Measurements from ENCODE around the gene ITPK1. TPM values are rescaled to one million over a fixed set of nuclear protein-coding genes. Genes with fewer than 3 reads are reported as not detected.

ITPK1 gene
- total RNA-seq, 3 donors from 2014 or later (not counting 1 experiment from before 2014, with no cell fraction given), result 73.2 to 74.8 (median 74.4) TPM

DNA sequence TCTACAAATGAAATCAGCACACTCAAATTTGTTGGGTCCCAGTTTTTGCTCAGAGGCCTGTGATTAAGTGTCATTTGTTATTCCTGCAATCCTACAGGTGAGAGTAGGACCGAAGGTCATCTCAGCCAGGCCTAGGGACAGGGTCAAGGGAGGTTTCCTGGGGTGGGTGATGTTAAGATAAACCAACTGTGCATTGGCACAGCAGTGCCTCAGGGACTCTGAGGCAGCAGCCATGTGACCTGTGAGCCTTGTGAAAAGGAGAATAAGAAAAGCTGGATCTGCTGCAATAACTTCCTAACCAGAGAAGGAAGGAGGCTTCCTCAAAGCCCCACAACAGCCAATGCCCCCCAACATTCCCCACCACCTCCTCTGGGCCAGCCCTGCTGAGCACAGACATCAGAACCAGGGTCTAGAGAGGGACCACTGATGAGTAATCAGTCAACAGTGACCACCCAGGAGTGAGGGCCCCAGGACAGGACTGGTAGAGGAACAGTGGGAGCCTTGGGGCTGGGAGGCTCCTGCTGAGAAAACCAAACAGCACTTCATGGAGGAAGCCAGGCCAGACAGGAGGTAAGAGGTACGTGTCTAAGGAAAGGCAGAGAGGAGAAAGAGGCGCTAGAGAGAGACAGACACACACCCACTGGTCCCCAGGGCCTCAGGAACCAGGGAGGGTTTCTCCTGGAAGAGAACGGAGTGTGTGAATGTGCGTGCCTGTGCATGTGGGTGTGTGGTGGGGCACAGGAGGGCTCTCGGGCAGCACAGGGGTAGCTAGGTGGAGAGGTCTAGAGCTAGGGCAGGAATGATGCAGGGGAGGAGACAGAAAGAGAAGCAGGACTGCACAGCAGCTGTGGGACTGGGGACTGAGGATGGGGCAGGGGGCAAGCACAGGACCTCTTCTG, 82.4 kb downstream of the ITPK1 start:
- Mint-ChIP-seq H3K27me3 (ENCODE audit: low read depth in 2 of 2) (no peaks in the 10 kb centered on the region), H3K4me1 (peaks cover 32 to 65% of the 10 kb centered on the region in 2 donors), H3K9me3 (no peaks in the 10 kb centered on the region), H3K4me3 (peak overlapping the region; percentile 21), H3K27ac (peak overlapping the region; percentile 12 to 84), H3K36me3 (no peaks in the 10 kb centered on the region)
- Histone ChIP-seq H3K4me3 (ENCODE audit: low read length) (no peak overlapping the region), H3K4me1 (ENCODE audit: control insufficient read depth, insufficient read depth, low read length) (peaks cover 55% of the 10 kb centered on the region), H3K36me3 (ENCODE audit: control insufficient read depth, insufficient read depth, low read length) (no peaks in the 10 kb centered on the region), H3K27me3 (ENCODE audit: control insufficient read depth, insufficient read depth, low read length) (no peaks in the 10 kb centered on the region), H3K9me3 (ENCODE audit: control insufficient read depth, insufficient read depth, low read length) (no peaks in the 10 kb centered on the region), H3K27ac (ENCODE audit: low read length) (peak overlapping the region; percentile 31)
- WGBS (ENCODE audit: insufficient coverage), result 77% methylated on average over 6 of the region's 6 CpGs
- ATAC-seq, result no peak
- DNase-seq, result no peak
- TF ChIP-seq, protein P1, sequence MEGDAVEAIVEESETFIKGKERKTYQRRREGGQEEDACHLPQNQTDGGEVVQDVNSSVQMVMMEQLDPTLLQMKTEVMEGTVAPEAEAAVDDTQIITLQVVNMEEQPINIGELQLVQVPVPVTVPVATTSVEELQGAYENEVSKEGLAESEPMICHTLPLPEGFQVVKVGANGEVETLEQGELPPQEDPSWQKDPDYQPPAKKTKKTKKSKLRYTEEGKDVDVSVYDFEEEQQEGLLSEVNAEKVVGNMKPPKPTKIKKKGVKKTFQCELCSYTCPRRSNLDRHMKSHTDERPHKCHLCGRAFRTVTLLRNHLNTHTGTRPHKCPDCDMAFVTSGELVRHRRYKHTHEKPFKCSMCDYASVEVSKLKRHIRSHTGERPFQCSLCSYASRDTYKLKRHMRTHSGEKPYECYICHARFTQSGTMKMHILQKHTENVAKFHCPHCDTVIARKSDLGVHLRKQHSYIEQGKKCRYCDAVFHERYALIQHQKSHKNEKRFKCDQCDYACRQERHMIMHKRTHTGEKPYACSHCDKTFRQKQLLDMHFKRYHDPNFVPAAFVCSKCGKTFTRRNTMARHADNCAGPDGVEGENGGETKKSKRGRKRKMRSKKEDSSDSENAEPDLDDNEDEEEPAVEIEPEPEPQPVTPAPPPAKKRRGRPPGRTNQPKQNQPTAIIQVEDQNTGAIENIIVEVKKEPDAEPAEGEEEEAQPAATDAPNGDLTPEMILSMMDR (IDR thresholded peaks at IDR 0.05), result no peak
- intact Hi-C loops (cut with micrococcal nuclease), result no loop called here

DNA sequence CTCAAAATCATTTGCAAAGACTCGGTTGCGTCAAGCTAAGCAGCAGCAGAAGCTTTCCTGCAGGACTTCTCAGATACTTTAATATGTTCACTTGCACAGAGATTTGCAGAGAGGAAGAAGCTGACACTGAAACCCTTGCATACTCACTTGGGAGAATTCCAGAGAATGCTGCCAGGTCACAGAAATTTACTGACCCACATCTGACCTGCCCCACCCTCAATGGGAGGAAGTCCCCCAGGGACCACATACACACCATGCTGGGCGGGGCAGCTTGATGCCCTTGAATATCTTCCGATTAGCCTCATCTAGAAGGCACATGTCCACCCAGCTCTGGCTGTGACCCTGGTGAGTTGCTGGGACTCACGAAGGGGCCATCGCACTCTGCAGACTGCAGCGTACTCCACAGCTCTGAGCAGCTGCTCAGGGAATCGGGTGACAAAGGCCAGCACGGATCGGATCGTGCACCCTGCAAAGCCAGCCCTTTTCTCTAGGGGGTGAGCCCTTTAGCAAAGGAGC, 83.2 kb downstream of the ITPK1 start:
- no peaks in the 10 kb centered on the region for H3K9me3 ChIP-seq (ENCODE audit: control insufficient read depth, insufficient read depth, low read length)
- no peaks in the 10 kb centered on the region for H3K36me3 ChIP-seq (ENCODE audit: control insufficient read depth, insufficient read depth, low read length)
- no peak overlapping the region for H3K4me3 ChIP-seq (ENCODE audit: low read length)
- H3K27ac ChIP-seq (ENCODE audit: low read length), result no peak overlapping the region
- H3K4me3 Mint-ChIP-seq, result no peak overlapping the region
- no peaks in the 10 kb centered on the region for H3K9me3 Mint-ChIP-seq
- ATAC-seq (no peak), DNase-seq (no peak)
- H3K4me1 Mint-ChIP-seq, result peaks cover 31 to 64% of the 10 kb centered on the region in 2 donors
- peak overlapping the region in 1 of 2 donors; percentile 84 for H3K27ac Mint-ChIP-seq
- H3K36me3 Mint-ChIP-seq, result no peaks in the 10 kb centered on the region
- no peaks in the 10 kb centered on the region for H3K27me3 Mint-ChIP-seq (ENCODE audit: low read depth in 2 of 2)
- peaks cover 55% of the 10 kb centered on the region for H3K4me1 ChIP-seq (ENCODE audit: control insufficient read depth, insufficient read depth, low read length)
- TF ChIP-seq, protein P1 (IDR thresholded peaks at IDR 0.05), result no peak
- 87% methylated on average over 11 of the region's 11 CpGs for WGBS (ENCODE audit: insufficient coverage)
- intact Hi-C loops (cut with micrococcal nuclease), result no loop called here
- H3K27me3 ChIP-seq (ENCODE audit: control insufficient read depth, insufficient read depth, low read length), result no peaks in the 10 kb centered on the region

DNA sequence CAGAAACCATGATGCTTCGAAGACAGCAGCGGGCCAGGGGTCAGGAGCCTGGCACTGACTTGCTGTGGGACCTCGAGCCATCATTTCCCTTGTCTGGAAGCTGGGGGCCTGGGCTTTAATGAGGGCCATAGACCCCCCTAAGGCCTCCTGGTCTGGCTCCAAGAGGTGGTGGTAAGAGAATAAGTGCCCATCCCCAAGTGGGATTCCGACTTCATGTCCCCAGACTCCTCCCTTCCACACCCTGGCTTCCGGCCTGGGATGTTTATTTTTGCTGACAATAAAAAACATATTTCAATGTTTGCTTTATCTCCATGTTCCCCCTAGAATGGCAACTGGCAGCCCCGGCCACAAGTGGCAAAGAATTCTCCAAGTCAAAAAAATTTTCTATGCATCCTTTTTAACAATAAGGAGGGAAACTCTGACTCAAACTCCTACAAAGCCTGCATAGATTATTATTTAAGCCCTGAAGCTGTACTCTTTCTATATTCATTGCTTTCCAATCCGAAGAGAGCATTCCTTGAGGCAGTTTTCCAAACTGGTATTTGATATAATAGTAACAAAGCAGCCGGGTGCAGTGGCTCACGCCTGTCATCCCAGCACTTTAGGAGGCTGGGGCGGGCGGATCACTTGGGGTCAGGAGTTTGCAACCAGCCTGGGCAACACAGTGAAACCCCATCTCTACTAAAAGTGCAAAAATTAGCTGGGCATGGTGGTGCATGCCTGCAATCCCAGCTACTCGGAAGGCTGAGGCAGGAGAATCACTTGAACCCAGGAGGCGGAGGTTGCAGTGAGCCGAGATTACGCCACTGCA, 84.0 kb downstream of the ITPK1 start:
- Histone ChIP-seq H3K4me3 (ENCODE audit: low read length) (no peak overlapping the region), H3K27ac (ENCODE audit: low read length) (no peak overlapping the region), H3K4me1 (ENCODE audit: control insufficient read depth, insufficient read depth, low read length) (peaks cover 51% of the 10 kb centered on the region), H3K36me3 (ENCODE audit: control insufficient read depth, insufficient read depth, low read length) (no peaks in the 10 kb centered on the region), H3K9me3 (ENCODE audit: control insufficient read depth, insufficient read depth, low read length) (no peaks in the 10 kb centered on the region), H3K27me3 (ENCODE audit: control insufficient read depth, insufficient read depth, low read length) (no peaks in the 10 kb centered on the region)
- DNase-seq, result no peak
- H3K4me1 Mint-ChIP-seq, result peaks cover 25 to 64% of the 10 kb centered on the region in 2 donors
- 95% methylated on average over 14 of the region's 15 CpGs for WGBS (ENCODE audit: insufficient coverage)
- peak overlapping the region in 1 of 2 donors; percentile 45 for H3K27ac Mint-ChIP-seq
- no peak for ATAC-seq
- H3K9me3 Mint-ChIP-seq, result no peaks in the 10 kb centered on the region
- H3K27me3 Mint-ChIP-seq (ENCODE audit: low read depth in 2 of 2), result no peaks in the 10 kb centered on the region
- TF ChIP-seq, protein P1 (IDR thresholded peaks at IDR 0.05), result no peak
- H3K4me3 Mint-ChIP-seq, result no peak overlapping the region
- intact Hi-C loops (cut with micrococcal nuclease), result no loop called here
- no peaks in the 10 kb centered on the region for H3K36me3 Mint-ChIP-seq
